ENCODE data around the gene VMP1.
A peak's percentile ranks its signal among the peaks of the same experiment; 100 is the strongest.
"Not testable (repeated sequence)": the region's sequence is repeated elsewhere in the genome, so short reads cannot be mapped to it uniquely, and the experiment has no call there.

Gene VMP1

DNA sequence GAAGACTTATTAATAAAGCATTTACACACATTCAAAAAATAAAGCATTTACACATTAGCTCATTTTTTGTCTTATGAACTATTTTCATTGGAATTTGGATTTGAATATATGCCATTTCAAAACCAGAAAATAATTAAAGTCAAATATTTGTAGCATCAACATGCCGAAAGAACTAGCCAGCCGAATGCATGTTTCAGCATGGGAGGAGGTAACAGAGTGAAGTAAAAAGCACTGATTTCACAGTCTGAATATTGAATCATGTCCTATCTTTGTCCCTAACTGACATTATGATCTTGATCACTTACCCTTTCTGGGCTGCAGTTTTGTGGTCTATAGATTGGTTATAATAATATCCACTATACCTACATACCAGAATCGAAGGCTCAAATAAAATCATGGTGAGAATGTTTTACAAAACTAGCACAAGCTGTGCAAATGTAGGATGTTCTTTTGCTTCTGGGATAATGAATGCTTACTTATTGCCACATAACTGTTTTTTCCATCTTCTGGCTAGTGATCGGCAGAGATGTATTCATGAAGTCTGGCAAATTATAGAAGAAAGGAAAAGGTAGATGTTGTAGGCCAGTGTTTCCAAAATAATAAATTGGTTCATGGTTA, 100.5 kb downstream of the VMP1 start:
- Mint-ChIP-seq H3K4me3 (no peak overlapping the region), H3K4me1 (ENCODE audit: low read depth) (peaks cover 18% of the 10 kb centered on the region), H3K36me3 (ENCODE audit: low read depth) (peaks cover 31% of the 10 kb centered on the region), H3K27ac (no peak overlapping the region), H3K9me3 (no peaks in the 10 kb centered on the region), H3K27me3 (ENCODE audit: low read depth) (no peaks in the 10 kb centered on the region)

- Mint-ChIP-seq H3K36me3 (ENCODE audit: low read depth) (peaks cover 35% of the 10 kb centered on the region), H3K4me1 (ENCODE audit: low read depth) (peaks cover 23% of the 10 kb centered on the region), H3K27me3 (ENCODE audit: low read depth) (no peaks in the 10 kb centered on the region), H3K27ac (no peak overlapping the region), H3K4me3 (no peak overlapping the region), H3K9me3 (no peaks in the 10 kb centered on the region)
Observed at GRCh38 chr17:59810894-59811153, 103.4 kb downstream of the VMP1 start.

DNA sequence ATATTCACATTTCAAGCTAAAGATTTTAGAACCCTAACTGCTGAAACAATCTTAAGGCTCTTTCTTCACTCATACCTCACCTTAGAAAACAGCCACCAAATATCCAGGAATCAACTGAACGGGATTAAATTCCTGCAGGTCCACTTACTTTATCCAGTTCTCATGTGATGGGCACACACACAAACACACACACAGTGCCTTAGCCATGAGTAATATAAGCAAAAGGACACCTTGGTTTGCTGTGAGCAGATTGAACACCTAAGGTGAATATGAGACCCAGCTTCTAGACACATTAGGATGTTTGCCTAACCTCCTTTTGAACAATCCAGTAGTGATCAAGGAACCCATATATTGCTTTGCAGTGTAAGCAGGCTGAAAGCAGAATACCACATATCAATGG, 103.8 kb downstream of the VMP1 start:
- Mint-ChIP-seq H3K36me3 (ENCODE audit: low read depth) (peaks cover 39% of the 10 kb centered on the region), H3K27me3 (ENCODE audit: low read depth) (no peaks in the 10 kb centered on the region), H3K4me1 (ENCODE audit: low read depth) (peaks cover 25% of the 10 kb centered on the region), H3K9me3 (no peaks in the 10 kb centered on the region), H3K4me3 (no peak overlapping the region), H3K27ac (no peak overlapping the region)

DNA sequence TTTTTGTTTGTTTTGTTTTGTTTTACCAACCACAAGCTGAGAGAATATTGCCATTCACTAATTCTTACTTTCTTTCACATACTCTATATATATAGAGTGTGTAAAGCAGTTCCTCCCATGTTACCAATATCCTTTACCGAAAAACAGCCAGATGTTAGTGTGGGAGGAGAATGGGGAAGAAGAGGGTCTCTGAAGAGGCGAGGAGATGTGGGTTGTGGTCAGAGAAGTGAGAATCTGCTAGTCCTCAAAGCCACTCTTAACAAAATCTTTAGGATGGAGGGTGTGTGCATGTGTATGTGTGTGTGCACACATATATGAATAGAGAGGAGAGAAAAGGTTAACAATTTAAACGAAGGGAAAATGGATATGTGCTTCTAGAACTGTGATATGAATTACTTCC, 104.7 kb downstream of the VMP1 start:
- Mint-ChIP-seq H3K27me3 (ENCODE audit: low read depth) (no peaks in the 10 kb centered on the region), H3K4me1 (ENCODE audit: low read depth) (peaks cover 22% of the 10 kb centered on the region), H3K4me3 (peak overlapping the region; percentile 59), H3K36me3 (ENCODE audit: low read depth) (peaks cover 39% of the 10 kb centered on the region), H3K9me3 (no peaks in the 10 kb centered on the region), H3K27ac (peak overlapping the region; percentile 29)

DNA sequence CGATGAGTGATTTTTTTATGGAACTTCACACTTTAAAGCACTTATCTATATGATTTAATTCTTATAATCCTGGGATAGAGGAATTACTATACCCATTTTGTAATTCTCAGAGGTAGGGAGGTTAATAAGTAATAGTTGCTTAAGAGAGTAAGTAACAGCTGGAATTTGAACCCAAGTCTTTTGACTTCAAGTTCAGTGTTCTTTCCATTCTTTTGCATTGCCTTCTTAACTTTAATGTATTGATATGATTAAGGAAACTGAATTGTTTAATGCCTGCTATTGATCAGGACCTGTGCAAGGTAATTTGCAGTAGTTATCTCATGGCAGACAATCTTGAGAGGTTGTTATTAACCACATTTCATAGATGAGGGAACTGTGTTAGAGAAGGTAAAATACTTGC, 106.8 kb downstream of the VMP1 start:
- Mint-ChIP-seq H3K36me3 (ENCODE audit: low read depth) (peaks cover 32% of the 10 kb centered on the region), H3K4me3 (no peak overlapping the region), H3K27ac (no peak overlapping the region), H3K27me3 (ENCODE audit: low read depth) (no peaks in the 10 kb centered on the region), H3K9me3 (no peaks in the 10 kb centered on the region), H3K4me1 (ENCODE audit: low read depth) (peaks cover 21% of the 10 kb centered on the region)

DNA sequence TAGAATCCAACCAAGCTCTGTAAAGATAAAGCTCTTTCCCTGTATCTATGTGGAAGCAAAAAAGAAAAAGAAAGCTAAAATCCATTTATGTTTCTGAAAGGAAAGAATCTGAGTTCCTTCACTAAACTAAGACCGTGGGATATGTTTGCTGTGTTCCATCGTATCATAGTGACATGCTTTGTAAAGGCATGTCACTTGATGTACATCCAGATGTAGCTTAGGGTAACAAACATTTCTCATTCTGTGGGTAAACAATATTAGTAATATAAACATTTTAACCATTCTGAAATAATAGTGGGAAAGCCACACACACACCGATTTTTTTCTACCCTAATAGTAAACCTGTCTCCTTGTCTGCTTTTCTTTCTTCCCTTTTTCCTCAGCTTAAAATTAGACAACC, 107.2 kb downstream of the VMP1 start:
- Mint-ChIP-seq H3K4me3 (no peak overlapping the region), H3K27ac (no peak overlapping the region), H3K27me3 (ENCODE audit: low read depth) (no peaks in the 10 kb centered on the region), H3K36me3 (ENCODE audit: low read depth) (peaks cover 32% of the 10 kb centered on the region), H3K9me3 (no peaks in the 10 kb centered on the region), H3K4me1 (ENCODE audit: low read depth) (peaks cover 21% of the 10 kb centered on the region)

DNA sequence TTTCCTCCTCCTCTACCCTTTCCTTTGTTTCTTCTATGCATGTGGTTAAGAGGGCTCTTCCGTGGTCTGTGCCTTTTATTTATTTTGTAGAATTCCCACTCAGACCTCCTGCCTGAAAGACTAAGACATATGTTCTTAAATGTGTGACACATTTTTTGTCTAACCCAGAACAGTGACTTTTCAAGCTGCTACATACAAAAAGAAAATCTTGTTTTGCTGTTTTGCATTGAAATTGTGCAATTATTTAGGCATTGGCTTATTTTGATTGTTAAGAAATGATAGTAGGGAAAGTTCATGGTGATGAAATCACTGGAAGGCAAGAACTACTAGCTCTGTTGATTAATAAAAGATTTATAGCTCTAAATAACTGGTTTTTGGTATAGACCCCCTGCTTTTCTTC, 108.5 kb downstream of the VMP1 start:
- H3K36me3 Mint-ChIP-seq (ENCODE audit: low read depth): peaks cover 36% of the 10 kb centered on the region

GRCh38 chr17:59825533-59826322, 118.3 kb downstream of the VMP1 start:
- peaks cover 58% of the 10 kb centered on the region for H3K4me1 Mint-ChIP-seq (ENCODE audit: low read depth)
- H3K27me3 Mint-ChIP-seq (ENCODE audit: low read depth): no peaks in the 10 kb centered on the region
- H3K4me3 Mint-ChIP-seq: peak overlapping the region; percentile 82
- H3K27ac Mint-ChIP-seq: peak overlapping the region; percentile 96
- peaks cover 13% of the 10 kb centered on the region for H3K36me3 Mint-ChIP-seq (ENCODE audit: low read depth)
- no peaks in the 10 kb centered on the region for H3K9me3 Mint-ChIP-seq

More for the DNA sequence above, 108.5 kb downstream of the VMP1 start:
- no peaks in the 10 kb centered on the region for H3K9me3 Mint-ChIP-seq
- H3K27me3 Mint-ChIP-seq (ENCODE audit: low read depth): no peaks in the 10 kb centered on the region
- H3K4me1 Mint-ChIP-seq (ENCODE audit: low read depth): peaks cover 28% of the 10 kb centered on the region
- H3K27ac Mint-ChIP-seq: peak overlapping the region; percentile 24
- H3K4me3 Mint-ChIP-seq: no peak overlapping the region

- Mint-ChIP-seq H3K9me3 (no peaks in the 10 kb centered on the region), H3K4me1 (ENCODE audit: low read depth) (peaks cover 65% of the 10 kb centered on the region), H3K4me3 (peak overlapping the region; percentile 82), H3K27me3 (ENCODE audit: low read depth) (no peaks in the 10 kb centered on the region), H3K36me3 (ENCODE audit: low read depth) (peaks cover 13% of the 10 kb centered on the region), H3K27ac (peak overlapping the region; percentile 96)
Observed at GRCh38 chr17:59826706-59827453, 119.4 kb downstream of the VMP1 start.

DNA sequence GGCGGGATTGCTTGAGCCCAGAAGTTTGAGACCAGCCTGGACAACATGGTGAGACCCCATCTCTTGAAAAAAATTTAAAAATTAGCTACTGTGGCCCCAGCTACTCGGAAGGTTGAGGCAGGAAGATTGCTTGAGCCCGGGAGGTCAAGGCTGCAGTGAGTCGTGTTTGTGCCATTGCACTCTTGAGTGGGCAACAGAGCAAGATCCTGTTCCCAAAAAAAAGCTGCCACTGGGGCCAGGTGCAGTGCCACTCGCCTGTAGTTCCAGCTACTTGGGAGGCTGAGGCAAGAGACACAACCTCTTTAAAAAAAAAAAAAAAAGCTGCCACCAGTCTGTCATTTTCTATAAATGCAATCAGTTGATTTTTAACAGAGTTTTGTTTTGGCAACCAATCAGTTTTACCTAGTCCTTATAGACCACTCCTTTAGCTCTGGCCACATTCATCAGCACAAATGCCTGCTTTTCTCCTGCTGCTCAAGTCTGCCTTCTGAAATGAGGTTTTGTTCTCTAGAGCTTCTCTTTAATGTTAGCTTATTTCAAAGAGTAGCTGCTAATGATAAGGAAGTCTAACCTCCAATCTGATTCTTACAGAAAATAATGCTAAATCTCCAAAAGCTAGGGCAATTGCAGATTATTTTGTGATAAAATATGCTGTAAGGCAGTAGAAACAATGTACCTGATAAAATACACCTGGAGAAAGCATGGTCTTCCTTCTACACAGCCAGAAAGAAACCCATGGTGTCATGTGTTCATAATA, 120.4 kb downstream of the VMP1 start:
- peaks cover 8% of the 10 kb centered on the region for H3K36me3 Mint-ChIP-seq (ENCODE audit: low read depth)
- no peaks in the 10 kb centered on the region for H3K27me3 Mint-ChIP-seq (ENCODE audit: low read depth)
- peaks cover 66% of the 10 kb centered on the region for H3K4me1 Mint-ChIP-seq (ENCODE audit: low read depth)

DNA sequence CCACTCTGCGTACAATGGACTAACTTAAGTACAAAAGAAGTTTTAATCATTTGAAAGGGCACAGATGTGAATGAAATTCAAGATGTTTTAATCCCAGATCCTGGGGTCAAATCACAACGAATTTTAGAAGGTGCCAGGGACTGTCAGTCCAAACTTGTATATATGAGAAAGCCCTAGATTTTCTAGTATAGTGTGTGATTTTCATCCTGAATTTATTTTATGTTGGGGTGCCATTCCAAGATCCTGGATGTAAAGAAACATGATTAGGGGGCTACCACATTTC, 121.0 kb downstream of the VMP1 start:
- Mint-ChIP-seq H3K27ac (peak overlapping the region; percentile 96), H3K27me3 (ENCODE audit: low read depth) (no peaks in the 10 kb centered on the region), H3K4me1 (ENCODE audit: low read depth) (peaks cover 69% of the 10 kb centered on the region), H3K4me3 (peak overlapping the region; percentile 82), H3K36me3 (ENCODE audit: low read depth) (peaks cover 10% of the 10 kb centered on the region), H3K9me3 (no peaks in the 10 kb centered on the region)

More for the DNA sequence above, 120.4 kb downstream of the VMP1 start:
- no peaks in the 10 kb centered on the region for H3K9me3 Mint-ChIP-seq
- H3K27ac Mint-ChIP-seq: peak overlapping the region; percentile 96
- H3K4me3 Mint-ChIP-seq: peak overlapping the region; percentile 82

GRCh38 chr17:59828819-59829216, 121.4 kb downstream of the VMP1 start:
- Mint-ChIP-seq H3K4me3 (peak overlapping the region; percentile 82), H3K27ac (peak overlapping the region; percentile 96), H3K4me1 (ENCODE audit: low read depth) (peaks cover 73% of the 10 kb centered on the region), H3K36me3 (ENCODE audit: low read depth) (peaks cover 11% of the 10 kb centered on the region)
- not testable (repeated sequence) for H3K9me3 Mint-ChIP-seq; H3K27me3 Mint-ChIP-seq (ENCODE audit: low read depth)

DNA sequence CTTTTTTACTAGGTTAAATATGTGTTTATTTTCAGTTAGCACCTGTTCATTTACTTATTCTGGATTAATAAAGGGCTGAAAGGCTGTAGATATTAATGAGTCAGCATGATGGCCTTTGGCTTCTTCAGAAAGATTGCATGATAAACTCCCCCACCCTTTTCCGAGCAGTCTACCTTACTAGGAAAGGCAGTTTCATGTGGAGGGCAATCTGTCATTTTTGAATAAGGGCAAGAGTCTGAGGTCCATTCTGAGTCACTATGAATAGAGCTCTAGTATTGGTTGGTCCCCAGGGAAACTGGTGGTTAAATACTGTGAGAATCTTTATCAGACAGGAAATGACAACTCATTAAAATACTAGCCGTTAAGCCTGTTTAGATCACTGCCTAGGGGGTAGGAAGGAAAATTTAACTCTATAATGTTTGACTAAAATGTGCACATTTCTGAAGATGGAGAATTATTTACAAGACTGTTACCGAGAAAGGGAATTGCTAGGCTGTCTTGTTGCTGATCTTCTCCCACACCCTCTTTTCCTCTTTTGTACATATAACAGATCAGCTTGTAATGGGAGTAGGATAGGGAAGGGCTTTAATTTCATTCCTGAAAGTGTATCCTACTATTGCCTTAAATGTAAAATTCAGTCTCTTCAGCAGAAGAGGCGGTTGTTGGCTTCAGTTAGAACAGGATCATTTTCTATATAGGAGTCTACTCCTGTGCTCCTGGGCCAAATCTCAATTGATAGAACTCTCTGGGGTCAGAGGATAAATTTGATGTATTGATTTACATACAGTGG, 122.0 kb downstream of the VMP1 start:
- Mint-ChIP-seq H3K27ac (peak overlapping the region; percentile 96), H3K4me3 (peak overlapping the region; percentile 82), H3K36me3 (ENCODE audit: low read depth) (peaks cover 11% of the 10 kb centered on the region), H3K4me1 (ENCODE audit: low read depth) (peaks cover 73% of the 10 kb centered on the region), H3K27me3 (ENCODE audit: low read depth) (no peaks in the 10 kb centered on the region), H3K9me3 (no peaks in the 10 kb centered on the region)
